NB4 (cell line): Measurements from ENCODE around the gene LCE2D.

Experiments
- DNase-seq: peaks from one replicate; pipeline ENCODE4 v3.0.0; 2010; ENCODE audit warnings: low read depth
- H3K4me3 ChIP-seq: one replicate; pipeline ENCODE4 v1.5.1; 2011; ENCODE audit warnings: mild to moderate bottlenecking, low read depth, low read length, moderate library complexity
- CTCF ChIP-seq: IDR thresholded peaks from one replicate; pipeline ENCODE4 v1.5.1; 2012; ENCODE audit warnings: low read depth, low read length
- MYC ChIP-seq: IDR thresholded peaks from 2 replicates; pipeline ENCODE4 v1.6.1; 2011; ENCODE audit warnings: low read depth, low read length
- POLR2A ChIP-seq: IDR thresholded peaks from 2 replicates; pipeline ENCODE4 v1.6.1; 2011; ENCODE audit warnings: mild to moderate bottlenecking; ENCODE audit not compliant: insufficient read length; ENCODE audit errors: extremely low read depth

LCE2D gene

GRCh38 chr1:152707860-152708259 lies 44.7 kb downstream of the LCE2D start, which contains the start of gene LCE4A:
Gene LCE4A, plus strand, starts transcription at chr1:152708160. Its CDS starts 916 bp downstream, at chr1:152709076.
- H3K4me3 ChIP-seq: no peak within 1 kb of the TSS
- TF ChIP-seq POLR2A (no peak), MYC (no peak), CTCF (no peak)
- no peak for DNase-seq
